GM12892 (cell line): ENCODE data around the gene SF3A2.

Source experiments
- POLR2A ChIP-seq: IDR thresholded peaks from 2 replicates; pipeline ENCODE4 v1.6.1; 2011; ENCODE audit warnings: low read depth, low read length, control low read depth
- POLR2AphosphoS5 ChIP-seq: IDR thresholded peaks from 2 replicates; pipeline ENCODE4 v1.6.1; 2011; ENCODE audit warnings: low read depth, low read length, control low read depth

DNA sequence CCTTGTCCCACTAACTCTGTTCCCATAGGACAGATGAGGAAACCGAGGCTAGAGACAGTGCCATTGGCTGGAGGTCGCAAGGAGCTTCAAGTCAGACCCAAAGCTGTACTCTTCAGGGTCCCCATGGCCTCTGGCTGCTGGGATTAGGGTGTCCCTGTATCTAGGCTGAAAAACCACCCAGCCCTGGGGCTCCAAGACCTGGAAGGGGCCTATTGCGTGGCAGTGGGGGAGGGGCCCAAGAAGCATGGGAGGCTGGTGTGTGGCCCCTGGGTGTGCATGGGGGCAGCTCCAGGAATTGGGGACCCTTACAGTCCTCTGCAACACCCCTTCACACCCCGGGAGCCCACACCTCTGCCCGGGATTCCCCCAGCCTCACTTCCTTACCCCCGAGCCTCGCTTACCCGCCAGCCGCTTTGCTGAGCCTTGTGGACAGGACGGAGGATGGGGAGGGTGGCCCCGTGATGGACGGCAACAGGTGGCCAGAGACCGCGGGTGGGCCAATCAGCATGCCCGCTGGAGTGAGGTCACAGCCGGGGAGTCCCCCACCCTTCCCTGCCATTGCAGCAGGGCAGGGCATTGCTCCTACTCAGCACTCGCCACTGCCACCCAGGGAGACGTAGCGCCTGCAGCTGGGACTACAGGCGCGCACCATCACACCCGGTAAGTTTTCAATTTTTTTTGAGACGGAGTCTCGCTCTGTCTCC lies 19.5 kb downstream of the SF3A2 start, which contains the start of gene JSRP1:
- TF ChIP-seq POLR2A (no peak), POLR2AphosphoS5 (no peak)
